Activated T-helper 17 cell treated with anti-CD3 and anti-CD28 coated beads, Interleukin-2, amount 50 U/mL, for 72 hours (primary cell): Measurements from ENCODE around the gene HPDL. TPM values are rescaled to one million over a fixed set of nuclear protein-coding genes. Genes with fewer than 3 reads are reported as not detected.
A peak's percentile ranks its signal among the peaks of the same experiment; 100 is the strongest.
"Not testable (repeated sequence)": the region's sequence is repeated elsewhere in the genome, so short reads cannot be mapped to it uniquely, and the experiment has no call there.

Experiments used
- ATAC-seq: fragments of 150-1000 bp; cut with Tn5 transposase; replicated peaks from 2 replicates; pipeline ENCODE4 v1.10.0; 2021; ENCODE audit warnings: mild to moderate bottlenecking, moderate library complexity
- H3K27ac Mint-ChIP-seq: one replicate; pipeline ENCODE4 v1.8.0; 2022; ENCODE audit warnings: mixed read lengths
- H3K27me3 Mint-ChIP-seq: one replicate; pipeline ENCODE4 v1.8.0; 2022; ENCODE audit warnings: mixed read lengths
- H3K36me3 Mint-ChIP-seq: one replicate; pipeline ENCODE4 v1.8.0; 2022; ENCODE audit warnings: low read depth, mild to moderate bottlenecking, mixed read lengths
- H3K4me1 Mint-ChIP-seq: one replicate; pipeline ENCODE4 v1.8.0; 2022; ENCODE audit warnings: mixed read lengths
- H3K4me3 Mint-ChIP-seq: one replicate; pipeline ENCODE4 v1.8.0; 2022; ENCODE audit warnings: mild to moderate bottlenecking, mixed read lengths
- H3K9me3 Mint-ChIP-seq: one replicate; pipeline ENCODE4 v1.8.0; 2022; ENCODE audit warnings: mixed read lengths
- total RNA-seq, 2 donors: library from RNA; stranded (reverse); gene quantifications; one replicate each; pipeline ENCODE4 v1.2.3, GENCODE V29; 2022

The HPDL gene
- total RNA-seq, 2 donors from 2014 or later = 4.5 to 22.6 TPM

DNA sequence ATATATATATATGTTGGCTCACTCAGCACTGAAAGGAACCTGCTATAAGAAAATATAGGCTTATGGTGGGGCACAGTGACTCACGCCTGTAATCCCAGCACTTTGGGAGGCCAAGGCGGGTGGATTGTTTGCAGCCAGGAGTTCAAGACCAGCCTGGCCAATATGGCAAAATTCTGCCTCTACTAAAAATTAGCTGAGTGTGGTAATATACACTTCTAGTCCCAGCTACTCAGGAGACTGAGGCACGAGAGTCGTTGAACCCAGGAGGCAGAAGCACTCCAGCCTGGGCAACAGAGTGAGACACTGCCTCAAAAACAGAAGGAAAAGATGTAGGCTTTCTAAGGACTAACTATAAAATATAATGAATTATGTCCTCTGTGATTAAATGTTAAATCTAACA is 28.1 kb downstream of the HPDL start:
- no peaks in the 10 kb centered on the region for H3K27me3 Mint-ChIP-seq
- no peak overlapping the region for H3K27ac Mint-ChIP-seq
- H3K36me3 Mint-ChIP-seq = no peaks in the 10 kb centered on the region
- no peak for ATAC-seq
- no peaks in the 10 kb centered on the region for H3K9me3 Mint-ChIP-seq
- no peak overlapping the region for H3K4me3 Mint-ChIP-seq
- H3K4me1 Mint-ChIP-seq = no peaks in the 10 kb centered on the region

- Mint-ChIP-seq H3K27ac (no peak overlapping the region), H3K4me3 (no peak overlapping the region), H3K27me3 (no peaks in the 10 kb centered on the region), H3K4me1 (no peaks in the 10 kb centered on the region), H3K36me3 (no peaks in the 10 kb centered on the region), H3K9me3 (no peaks in the 10 kb centered on the region)
- no peak for ATAC-seq
Observed at GRCh38 chr1:45355683-45356082, 29.0 kb downstream of the HPDL start.

- Mint-ChIP-seq H3K36me3 (no peaks in the 10 kb centered on the region), H3K27ac (no peak overlapping the region), H3K4me3 (no peak overlapping the region), H3K27me3 (no peaks in the 10 kb centered on the region), H3K4me1 (no peaks in the 10 kb centered on the region), H3K9me3 (no peaks in the 10 kb centered on the region)
- no peak for ATAC-seq
Observed at GRCh38 chr1:45356186-45356585, 29.5 kb downstream of the HPDL start.

- peak overlapping the region; percentile 19 for H3K4me3 Mint-ChIP-seq
- no peaks in the 10 kb centered on the region for H3K27me3 Mint-ChIP-seq
- ATAC-seq = peak; percentile 58
- H3K9me3 Mint-ChIP-seq = no peaks in the 10 kb centered on the region
- no peaks in the 10 kb centered on the region for H3K36me3 Mint-ChIP-seq
- H3K27ac Mint-ChIP-seq = peak overlapping the region; percentile 47
- no peaks in the 10 kb centered on the region for H3K4me1 Mint-ChIP-seq
Observed at GRCh38 chr1:45359882-45360513, 33.3 kb downstream of the HPDL start.

- not testable (repeated sequence) for H3K27ac Mint-ChIP-seq, ATAC-seq, H3K4me1 Mint-ChIP-seq, H3K27me3 Mint-ChIP-seq, H3K4me3 Mint-ChIP-seq, H3K9me3 Mint-ChIP-seq, H3K36me3 Mint-ChIP-seq
Observed at GRCh38 chr1:45360981-45361380, 34.3 kb downstream of the HPDL start.

GRCh38 chr1:45364294-45364693 is 37.6 kb downstream of the HPDL start:
- no peak overlapping the region for H3K27ac Mint-ChIP-seq
- no peaks in the 10 kb centered on the region for H3K4me1 Mint-ChIP-seq
- H3K9me3 Mint-ChIP-seq = no peaks in the 10 kb centered on the region
- H3K4me3 Mint-ChIP-seq = no peak overlapping the region
- no peaks in the 10 kb centered on the region for H3K27me3 Mint-ChIP-seq
- no peak for ATAC-seq
- H3K36me3 Mint-ChIP-seq = no peaks in the 10 kb centered on the region

- Mint-ChIP-seq H3K4me1 (no peaks in the 10 kb centered on the region), H3K27me3 (no peaks in the 10 kb centered on the region), H3K4me3 (no peak overlapping the region), H3K36me3 (no peaks in the 10 kb centered on the region), H3K9me3 (no peaks in the 10 kb centered on the region), H3K27ac (no peak overlapping the region)
- no peak for ATAC-seq
Observed at GRCh38 chr1:45365051-45365450, 38.4 kb downstream of the HPDL start.

- Mint-ChIP-seq H3K36me3 (no peaks in the 10 kb centered on the region), H3K4me3 (no peak overlapping the region), H3K27me3 (no peaks in the 10 kb centered on the region), H3K4me1 (peaks cover 4% of the 10 kb centered on the region), H3K27ac (no peak overlapping the region), H3K9me3 (no peaks in the 10 kb centered on the region)
- no peak for ATAC-seq
Observed at GRCh38 chr1:45370575-45370974, 43.9 kb downstream of the HPDL start.

GRCh38 chr1:45373573-45373972 is 46.9 kb downstream of the HPDL start:
- Mint-ChIP-seq H3K36me3 (no peaks in the 10 kb centered on the region), H3K4me3 (no peak overlapping the region), H3K9me3 (no peaks in the 10 kb centered on the region), H3K27me3 (no peaks in the 10 kb centered on the region), H3K4me1 (peaks cover 4% of the 10 kb centered on the region), H3K27ac (no peak overlapping the region)
- ATAC-seq = no peak

GRCh38 chr1:45375104-45376090 is 48.7 kb downstream of the HPDL start:
- no peaks in the 10 kb centered on the region for H3K36me3 Mint-ChIP-seq
- ATAC-seq = no peak
- no peak overlapping the region for H3K27ac Mint-ChIP-seq
- H3K4me1 Mint-ChIP-seq = peaks cover 4% of the 10 kb centered on the region
- H3K27me3 Mint-ChIP-seq = no peaks in the 10 kb centered on the region
- no peak overlapping the region for H3K4me3 Mint-ChIP-seq
- H3K9me3 Mint-ChIP-seq = no peaks in the 10 kb centered on the region

GRCh38 chr1:45378184-45378583 is 51.5 kb downstream of the HPDL start:
- ATAC-seq = no peak
- Mint-ChIP-seq H3K36me3 (no peaks in the 10 kb centered on the region), H3K4me3 (no peak overlapping the region), H3K27ac (no peak overlapping the region), H3K9me3 (no peaks in the 10 kb centered on the region), H3K4me1 (peaks cover 4% of the 10 kb centered on the region), H3K27me3 (no peaks in the 10 kb centered on the region)

Other genes with a start within 250 kb of the HPDL start
- gene ZSWIM5, start 120.3 kb upstream of the HPDL start, total RNA-seq = 1 to 10 TPM in 1 of 2 donors, under 1 TPM in 1; 0.86 to 1.9 TPM
- 10 to 100 TPM; 23.2 to 35.8 TPM for gene TOE1, start 13.3 kb downstream of the HPDL start, total RNA-seq
- gene MUTYH, start 13.5 kb downstream of the HPDL start, total RNA-seq = 10 to 100 TPM; 23.5 to 35.4 TPM
- gene TESK2, start 164.3 kb downstream of the HPDL start, total RNA-seq = 1 to 10 TPM; 2.7 to 8.9 TPM
- 1 to 10 TPM; 3.4 TPM for gene CCDC163, start 173.2 kb downstream of the HPDL start, total RNA-seq
- 1 to 10 TPM; 3.7 to 4.9 TPM for gene MMACHC, start 173.4 kb downstream of the HPDL start, total RNA-seq
- gene PRDX1, start 195.0 kb downstream of the HPDL start, total RNA-seq = 100 to 1,000 TPM; 344 to 571 TPM
- gene AKR1A1, start 223.9 kb downstream of the HPDL start, total RNA-seq = 100 to 1,000 TPM; 121 to 151 TPM